SK-N-SH treated with all-trans-retinoic acid at 6 μM for 48 hours (cell line): ENCODE measurements around the gene SQOR.

Experiments
- ATAC-seq: fragments of 200-7000 bp; cut with Tn5 transposase; 3 replicates; pipeline ENCODE4 v1.9.1; 2020; ENCODE audit warnings: mild to moderate bottlenecking, moderate library complexity
- ARNTL ChIP-seq: fragments of 450-650 bp; formaldehyde crosslinking; IDR thresholded peaks from 2 replicates; pipeline ENCODE4 v1.5.0; 2020; ENCODE audit warnings: low read depth, mild to moderate bottlenecking, moderate library complexity, borderline replicate concordance
- BACH2 ChIP-seq: fragments of 250-450 bp; sonication (Bioruptor Pico); IDR thresholded peaks from 2 replicates; pipeline ENCODE4 v1.9.0; 2021; ENCODE audit warnings: mild to moderate bottlenecking, borderline replicate concordance
- CREB5 ChIP-seq: fragments of 250-450 bp; sonication (Bioruptor Pico); IDR thresholded peaks from 2 replicates; pipeline ENCODE4 v1.5.1; 2020; ENCODE audit warnings: low read depth, mild to moderate bottlenecking, moderate library complexity
- ESRRG ChIP-seq: fragments of 250-450 bp; sonication (Bioruptor Pico); IDR thresholded peaks from 2 replicates; pipeline ENCODE4 v1.6.1; 2021; ENCODE audit warnings: mild to moderate bottlenecking
- GLIS3 ChIP-seq: fragments of 250-450 bp; sonication (Bioruptor Pico); IDR thresholded peaks from 2 replicates; pipeline ENCODE4 v1.5.0; 2020; ENCODE audit warnings: mild to moderate bottlenecking, moderate library complexity
- ISL1 ChIP-seq: fragments of 250-450 bp; sonication (Bioruptor Pico); IDR thresholded peaks from 2 replicates; pipeline ENCODE4 v2.1.2; 2022; ENCODE audit warnings: mild to moderate bottlenecking, moderate library complexity
- OSR1 ChIP-seq: fragments of 250-450 bp; sonication (Bioruptor Pico); IDR thresholded peaks from 2 replicates; pipeline ENCODE4 v1.8.0; 2022; ENCODE audit warnings: moderate library complexity, mild to moderate bottlenecking, inconsistent platforms
- PATZ1 ChIP-seq: fragments of 250-450 bp; sonication (Bioruptor Pico); IDR thresholded peaks from 2 replicates; pipeline ENCODE4 v1.8.0; 2020; ENCODE audit warnings: mild to moderate bottlenecking, moderate library complexity, borderline replicate concordance
- POU6F1 ChIP-seq: fragments of 250-450 bp; sonication (Bioruptor Pico); IDR thresholded peaks from 2 replicates; pipeline ENCODE4 v1.8.0; 2021; ENCODE audit warnings: low read depth, mild to moderate bottlenecking, moderate library complexity, borderline replicate concordance
- PPARA ChIP-seq: fragments of 250-450 bp; sonication (Bioruptor Pico); IDR thresholded peaks from 2 replicates; pipeline ENCODE4 v1.5.0; 2020; ENCODE audit warnings: mild to moderate bottlenecking, borderline replicate concordance
- RARB ChIP-seq: fragments of 250-450 bp; sonication (Bioruptor Pico); IDR thresholded peaks from 2 replicates; pipeline ENCODE4 v1.8.0; 2021; ENCODE audit warnings: mild to moderate bottlenecking, moderate library complexity
- SNAI2 ChIP-seq: fragments of 250-450 bp; sonication (Bioruptor Pico); IDR thresholded peaks from 2 replicates; pipeline ENCODE4 v1.5.0; 2020; ENCODE audit warnings: mild to moderate bottlenecking, moderate library complexity
- TCF4 ChIP-seq: fragments of 250-450 bp; sonication (Bioruptor Pico); IDR thresholded peaks from 2 replicates; pipeline ENCODE4 v1.8.0; 2021; ENCODE audit warnings: mild to moderate bottlenecking, moderate library complexity, borderline replicate concordance
- TSHZ2 ChIP-seq: fragments of 250-450 bp; sonication (Bioruptor Pico); IDR thresholded peaks from 2 replicates; pipeline ENCODE4 v1.5.0; 2020; ENCODE audit warnings: mild to moderate bottlenecking, moderate library complexity
- ZC3H10 ChIP-seq: fragments of 250-450 bp; sonication (Bioruptor Pico); IDR thresholded peaks from 2 replicates; pipeline ENCODE4 v1.5.1; 2021; ENCODE audit warnings: mild to moderate bottlenecking, moderate library complexity
- ZFP3 ChIP-seq: fragments of 250-450 bp; sonication (Bioruptor Pico); IDR thresholded peaks from 2 replicates; pipeline ENCODE4 v1.5.0; 2020; ENCODE audit warnings: mild to moderate bottlenecking, moderate library complexity
- ZNF565 ChIP-seq: fragments of 450-650 bp; formaldehyde crosslinking; conservative IDR thresholded peaks from 2 replicates; pipeline ENCODE4 v1.5.0; 2020; ENCODE audit warnings: low read depth, mild to moderate bottlenecking, moderate library complexity
- ZNF70 ChIP-seq: fragments of 450-650 bp; formaldehyde crosslinking; IDR thresholded peaks from 2 replicates; pipeline ENCODE4 v1.5.0; 2020; ENCODE audit warnings: mild to moderate bottlenecking, moderate library complexity
- ZNF8 ChIP-seq: fragments of 450-650 bp; formaldehyde crosslinking; IDR thresholded peaks from 2 replicates; pipeline ENCODE4 v1.5.0; 2020; ENCODE audit warnings: mild to moderate bottlenecking, moderate library complexity

The SQOR gene

GRCh38 chr15:45701108-45701507, 66.3 kb downstream of the SQOR start:
- ATAC-seq = no peak

GRCh38 chr15:45702041-45702440, 67.2 kb downstream of the SQOR start:
- ATAC-seq = no peak
- no peak for TF ChIP-seq ZNF70 (CRISPR knock-in tag)
- TF ChIP-seq GLIS3 (CRISPR knock-in tag) = no peak
- TF ChIP-seq ZNF565 (CRISPR knock-in tag) = no peak
- no peak for TF ChIP-seq PPARA (CRISPR knock-in tag)
- TF ChIP-seq TSHZ2 = no peak
- TF ChIP-seq ARNTL = no peak
- no peak for TF ChIP-seq OSR1 (CRISPR knock-in tag)
- TF ChIP-seq SNAI2 = no peak
- no peak for TF ChIP-seq BACH2
- no peak for TF ChIP-seq RARB (CRISPR knock-in tag)
- no peak for TF ChIP-seq ZFP3 (CRISPR knock-in tag)
- TF ChIP-seq POU6F1 (CRISPR knock-in tag) = no peak

More at GRCh38 chr15:45701108-45701507, 66.3 kb downstream of the SQOR start:
- TF ChIP-seq ESRRG (CRISPR knock-in tag) (no peak), PATZ1 (CRISPR knock-in tag) (no peak), PPARA (CRISPR knock-in tag) (no peak), ZNF8 (CRISPR knock-in tag) (no peak), ZNF565 (CRISPR knock-in tag) (no peak), RARB (CRISPR knock-in tag) (no peak), OSR1 (CRISPR knock-in tag) (no peak), CREB5 (no peak), ZC3H10 (CRISPR knock-in tag) (no peak), BACH2 (no peak), GLIS3 (CRISPR knock-in tag) (no peak), TCF4 (CRISPR knock-in tag) (no peak), SNAI2 (no peak), ISL1 (CRISPR knock-in tag) (no peak)

- TF ChIP-seq TCF4 (CRISPR knock-in tag) = no peak
- TF ChIP-seq ZNF70 (CRISPR knock-in tag) = no peak
- ATAC-seq = no peak
These were observed 69.0 kb downstream of the SQOR start for GRCh38 chr15:45703670-45704328.

GRCh38 chr15:45704329-45705249, 69.8 kb downstream of the SQOR start:
- ATAC-seq = peak; percentile 30
- TF ChIP-seq ZNF8 (CRISPR knock-in tag) = no peak
- no peak for TF ChIP-seq POU6F1 (CRISPR knock-in tag)
- peak; percentile 93 for TF ChIP-seq ZFP3 (CRISPR knock-in tag)
- TF ChIP-seq, all 23 proteins: peak for 1
